Natural killer cell (primary cell): ENCODE measurements around the gene HTRA3. TPM values are rescaled to one million over a fixed set of nuclear protein-coding genes. Genes with fewer than 3 reads are reported as not detected.

Experiments
- ATAC-seq, 3 donors: fragments of 150-1000 bp in 2 of 3; fragments of 200-7000 bp in 1 of 3; cut with Tn5 transposase; 1 replicate in 1 of 3; 2 replicates in 2 of 3; pipeline ENCODE4 v1.10.0; 2021; ENCODE audit warnings: mild to moderate bottlenecking in 2 of 3, moderate library complexity in 2 of 3
- DNase-seq, 2 donors: peaks; one replicate each; pipeline versions ENCODE4 v3.0.0 to v3.0.0-alpha.2; 2013 to 2021; ENCODE audit warnings: mixed read lengths in 1 of 2
- H3K27ac ChIP-seq: one replicate; pipeline ENCODE4 v1.5.1; 2013; ENCODE audit warnings: mild to moderate bottlenecking, low read length
- H3K27me3 ChIP-seq: one replicate; pipeline ENCODE4 v1.6.1; 2013; ENCODE audit warnings: low read length; ENCODE audit not compliant: control insufficient read depth, insufficient read depth
- H3K36me3 ChIP-seq: one replicate; pipeline ENCODE4 v1.6.1; 2013; ENCODE audit warnings: low read length; ENCODE audit not compliant: control insufficient read depth, insufficient read depth
- H3K4me1 ChIP-seq: one replicate; pipeline ENCODE4 v1.6.1; 2013; ENCODE audit warnings: low read length; ENCODE audit not compliant: control insufficient read depth, insufficient read depth
- H3K4me3 ChIP-seq: one replicate; pipeline ENCODE4 v1.5.1; 2013; ENCODE audit warnings: low read length
- H3K9me3 ChIP-seq: one replicate; pipeline ENCODE4 v1.6.1; 2013; ENCODE audit warnings: low read length; ENCODE audit not compliant: control insufficient read depth, insufficient read depth
- H3K27ac Mint-ChIP-seq, 2 donors: one replicate each; pipeline ENCODE4 v1.8.0; 2022; ENCODE audit warnings: mild to moderate bottlenecking in 2 of 2, mixed read lengths in 2 of 2, moderate library complexity in 1 of 2
- H3K27me3 Mint-ChIP-seq, 2 donors: one replicate each; pipeline ENCODE4 v1.8.0; 2022; ENCODE audit warnings: low read depth in 2 of 2, mixed read lengths in 2 of 2
- H3K36me3 Mint-ChIP-seq: one replicate; pipeline ENCODE4 v1.8.0; 2022; ENCODE audit warnings: mixed read lengths
- H3K4me1 Mint-ChIP-seq, 2 donors: one replicate each; pipeline ENCODE4 v1.8.0; 2022; ENCODE audit warnings: mixed read lengths in 2 of 2
- H3K4me3 Mint-ChIP-seq: one replicate; pipeline ENCODE4 v1.8.0; 2022; ENCODE audit warnings: mild to moderate bottlenecking, moderate library complexity, mixed read lengths
- H3K9me3 Mint-ChIP-seq, 2 donors: one replicate each; pipeline ENCODE4 v1.8.0; 2022; ENCODE audit warnings: mixed read lengths in 2 of 2
- CTCF ChIP-seq: fragments of 200-600 bp; IDR thresholded peaks from one replicate; pipeline ENCODE4 v1.8.0; 2022; ENCODE audit warnings: antibody characterized with exemption
- WGBS: methylation state at CpG from one replicate; pipeline ENCODE4 v1.1.7; 2013; ENCODE audit warnings: missing lambda C conversion rate; ENCODE audit not compliant: insufficient coverage; 5-methylcytosine and 5-hydroxymethylcytosine counted together
- intact Hi-C: fragments of 100-400 bp; cut with micrococcal nuclease; formaldehyde crosslinking; loops from one replicate; pipeline ENCODE4 v1.14.2; 2022
- total RNA-seq, 4 donors: library from RNA; stranded (reverse); fragments of 120-200 nt in 1 of 4; gene quantifications; one replicate each; pipeline versions ENCODE4 v1.2.3 to v1.2.4, GENCODE V29; 2013 to 2022

Gene HTRA3
- total RNA-seq, 3 donors from 2014 or later (not counting 1 experiment from before 2014, with no cell fraction given), result not detected

- Histone ChIP-seq H3K36me3 (no peaks in the 10 kb centered on the region), H3K4me3 (no peak overlapping the region), H3K27me3 (no peaks in the 10 kb centered on the region), H3K4me1 (no peaks in the 10 kb centered on the region), H3K9me3 (no peaks in the 10 kb centered on the region), H3K27ac (no peak overlapping the region)
- no peak overlapping the region for H3K27ac Mint-ChIP-seq
- WGBS, result 76% methylated on average over 13 of the region's 13 CpGs
- no peak for TF ChIP-seq CTCF
- no peaks in the 10 kb centered on the region for H3K9me3 Mint-ChIP-seq
- no peaks in the 10 kb centered on the region for H3K4me1 Mint-ChIP-seq
- DNase-seq (no peak), ATAC-seq (no peak)
- intact Hi-C loops, result no loop called here
- no peak overlapping the region for H3K4me3 Mint-ChIP-seq
- no peaks in the 10 kb centered on the region for H3K27me3 Mint-ChIP-seq
- no peaks in the 10 kb centered on the region for H3K36me3 Mint-ChIP-seq
These were observed 59.5 kb downstream of the HTRA3 start for GRCh38 chr4:8328866-8329559.

GRCh38 chr4:8329560-8329858 is 60.0 kb downstream of the HTRA3 start:
- H3K4me1 Mint-ChIP-seq, result no peaks in the 10 kb centered on the region
- H3K9me3 ChIP-seq, result no peaks in the 10 kb centered on the region
- no peak for DNase-seq
- H3K4me1 ChIP-seq, result no peaks in the 10 kb centered on the region
- intact Hi-C loops, result no loop called here
- no peak overlapping the region for H3K27ac ChIP-seq
- no peak overlapping the region for H3K4me3 ChIP-seq
- 72% methylated on average over 5 of the region's 6 CpGs for WGBS
- H3K27ac Mint-ChIP-seq, result no peak overlapping the region
- no peaks in the 10 kb centered on the region for H3K27me3 ChIP-seq
- H3K4me3 Mint-ChIP-seq, result no peak overlapping the region
- no peak for ATAC-seq
- no peak for TF ChIP-seq CTCF
- no peaks in the 10 kb centered on the region for H3K36me3 Mint-ChIP-seq
- H3K27me3 Mint-ChIP-seq, result no peaks in the 10 kb centered on the region
- H3K9me3 Mint-ChIP-seq, result no peaks in the 10 kb centered on the region
- no peaks in the 10 kb centered on the region for H3K36me3 ChIP-seq

GRCh38 chr4:8329859-8330761 is 60.6 kb downstream of the HTRA3 start:
- no peaks in the 10 kb centered on the region for H3K36me3 Mint-ChIP-seq
- 83% methylated on average over 20 of the region's 20 CpGs for WGBS
- H3K4me3 ChIP-seq, result no peak overlapping the region
- no peak for DNase-seq
- H3K27me3 Mint-ChIP-seq, result no peaks in the 10 kb centered on the region
- H3K4me1 ChIP-seq, result no peaks in the 10 kb centered on the region
- no peak overlapping the region for H3K4me3 Mint-ChIP-seq
- no peaks in the 10 kb centered on the region for H3K9me3 ChIP-seq
- no peak for TF ChIP-seq CTCF
- H3K27ac ChIP-seq, result no peak overlapping the region
- H3K27me3 ChIP-seq, result no peaks in the 10 kb centered on the region
- no peak for ATAC-seq
- no peaks in the 10 kb centered on the region for H3K4me1 Mint-ChIP-seq
- H3K36me3 ChIP-seq, result no peaks in the 10 kb centered on the region
- H3K9me3 Mint-ChIP-seq, result no peaks in the 10 kb centered on the region
- intact Hi-C loops, result no loop called here
- H3K27ac Mint-ChIP-seq, result no peak overlapping the region
